Body of pancreas (tissue), 4 donors: Measurements from ENCODE around the gene CST11. TPM values are rescaled to one million over a fixed set of nuclear protein-coding genes. Genes with fewer than 3 reads are reported as not detected.

Experiments used
- ATAC-seq: fragments of 150-250 bp; one replicate; pipeline ENCODE4 v1.9.1; 2016
- DNase-seq, 4 donors: peaks; one replicate each; pipeline ENCODE4 v3.0.0-alpha.2; 2019
- H3K27ac ChIP-seq, 4 donors: fragments of 200-600 bp; sonication (generic); 1 replicate in 3 of 4; 2 replicates in 1 of 4; pipeline versions ENCODE4 v1.5.1 to v1.6.1; 2016 to 2019; ENCODE audit warnings: mild to moderate bottlenecking in 1 of 4, mixed read lengths in 1 of 4, moderate library complexity in 1 of 4
- H3K27me3 ChIP-seq, 2 donors: fragments of 200-600 bp; sonication (generic); one replicate each; pipeline ENCODE4 v1.6.0; 2016; ENCODE audit warnings: mild to moderate bottlenecking in 1 of 2
- H3K36me3 ChIP-seq, 2 donors: fragments of 200-600 bp; sonication (generic); replicated peaks in 1 of 2; 2 replicates each; pipeline ENCODE4 v1.5.1; 2016; ENCODE audit warnings: low read depth in 2 of 2; ENCODE audit not compliant: insufficient read depth in 1 of 2
- H3K4me1 ChIP-seq: fragments of 200-600 bp; sonication (generic); one replicate; pipeline ENCODE4 v1.6.0; 2016
- H3K4me3 ChIP-seq, 2 donors: fragments of 200-600 bp; sonication (generic); 1 replicate in 1 of 2; 2 replicates in 1 of 2; pipeline ENCODE4 v1.5.1; 2016 to 2019
- H3K9me3 ChIP-seq, 3 donors: fragments of 200-600 bp; sonication (generic); 1 replicate in 2 of 3; 2 replicates in 1 of 3; pipeline ENCODE4 v1.5.1; 2016
- POLR2A ChIP-seq, 3 donors: fragments of 450-650 bp; IDR thresholded peaks; one replicate each; pipeline ENCODE4 v1.6.1; 2016; ENCODE audit warnings: antibody characterized with exemption in 3 of 3, mild to moderate bottlenecking in 2 of 3
- WGBS, 2 donors: methylation state at CpG; one replicate each; pipeline ENCODE4 v1.1.5; 2017; 5-methylcytosine and 5-hydroxymethylcytosine counted together
- intact Hi-C: fragments of 100-400 bp; cut with DNase I; formaldehyde crosslinking; loops from one replicate; pipeline ENCODE4 v1.15.1; 2023
- total RNA-seq, 2 donors: library from RNA; depleted of rRNA; stranded (reverse); fragments of >200 nt; gene quantifications; one replicate each; pipeline ENCODE4 v1.1.0, GENCODE V29; 2016
- TF ChIP-seq, protein P1 (sequence below), 7 experiments: fragments of 450-650 bp in 4 of 7; fragments of 200-600 bp in 3 of 7; sonication (generic) in 3 of 7; IDR thresholded peaks; one replicate each; pipeline ENCODE4 v1.5.1; 2016 to 2019; ENCODE audit warnings: antibody characterized with exemption in 7 of 7

The CST11 gene
- total RNA-seq, 2 donors from 2014 or later: not detected

- Histone ChIP-seq H3K27ac (no peak overlapping the region), H3K9me3 (no peaks in the 10 kb centered on the region), H3K4me3 (no peak overlapping the region), H3K36me3 (no peaks in the 10 kb centered on the region), H3K27me3 (no peaks in the 10 kb centered on the region), H3K4me1 (peaks cover 13% of the 10 kb centered on the region)
- ATAC-seq: no peak
- TF ChIP-seq, protein P1, sequence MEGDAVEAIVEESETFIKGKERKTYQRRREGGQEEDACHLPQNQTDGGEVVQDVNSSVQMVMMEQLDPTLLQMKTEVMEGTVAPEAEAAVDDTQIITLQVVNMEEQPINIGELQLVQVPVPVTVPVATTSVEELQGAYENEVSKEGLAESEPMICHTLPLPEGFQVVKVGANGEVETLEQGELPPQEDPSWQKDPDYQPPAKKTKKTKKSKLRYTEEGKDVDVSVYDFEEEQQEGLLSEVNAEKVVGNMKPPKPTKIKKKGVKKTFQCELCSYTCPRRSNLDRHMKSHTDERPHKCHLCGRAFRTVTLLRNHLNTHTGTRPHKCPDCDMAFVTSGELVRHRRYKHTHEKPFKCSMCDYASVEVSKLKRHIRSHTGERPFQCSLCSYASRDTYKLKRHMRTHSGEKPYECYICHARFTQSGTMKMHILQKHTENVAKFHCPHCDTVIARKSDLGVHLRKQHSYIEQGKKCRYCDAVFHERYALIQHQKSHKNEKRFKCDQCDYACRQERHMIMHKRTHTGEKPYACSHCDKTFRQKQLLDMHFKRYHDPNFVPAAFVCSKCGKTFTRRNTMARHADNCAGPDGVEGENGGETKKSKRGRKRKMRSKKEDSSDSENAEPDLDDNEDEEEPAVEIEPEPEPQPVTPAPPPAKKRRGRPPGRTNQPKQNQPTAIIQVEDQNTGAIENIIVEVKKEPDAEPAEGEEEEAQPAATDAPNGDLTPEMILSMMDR (IDR thresholded peaks at IDR 0.05): no peak
- no peak for TF ChIP-seq POLR2A (IDR thresholded peaks at IDR 0.05)
- 71 to 80% methylated on average over 3 of the region's 3 CpGs for WGBS, 2 donors
- intact Hi-C loops: no loop called here
- DNase-seq: no peak
Observed at GRCh38 chr20:23433628-23434027, 19.0 kb downstream of the CST11 start.

DNA sequence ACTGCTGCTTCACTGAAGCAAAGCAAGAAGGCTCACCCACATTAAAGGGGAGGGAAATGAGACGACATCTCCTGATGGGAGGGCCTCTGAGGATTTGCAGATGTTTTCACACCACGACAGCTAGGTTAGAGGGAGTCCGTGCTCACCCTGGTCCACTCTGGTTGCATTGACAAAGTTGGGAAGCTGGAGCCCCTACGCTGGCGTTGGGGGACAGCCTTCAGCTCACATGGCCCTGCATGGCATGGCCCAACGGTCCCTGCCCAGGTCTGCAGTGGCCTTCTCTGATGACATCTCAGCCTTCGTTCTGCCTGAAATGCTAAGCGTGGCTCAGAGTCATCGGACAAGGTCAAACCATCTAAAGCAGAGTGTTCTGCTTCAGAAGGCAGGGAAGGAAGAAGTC, 27.5 kb downstream of the CST11 start:
- Histone ChIP-seq H3K4me3 (no peak overlapping the region), H3K27me3 (no peaks in the 10 kb centered on the region), H3K9me3 (no peaks in the 10 kb centered on the region), H3K27ac (no peak overlapping the region), H3K36me3 (no peaks in the 10 kb centered on the region), H3K4me1 (peaks cover 6% of the 10 kb centered on the region)
- ATAC-seq: no peak
- WGBS, 2 donors: 62 to 71% methylated on average over 4 to 9 of the region's 9 CpGs
- TF ChIP-seq POLR2A (IDR thresholded peaks at IDR 0.05): no peak
- TF ChIP-seq, protein P1 (IDR thresholded peaks at IDR 0.05): no peak
- intact Hi-C loops: no loop called here
- DNase-seq: no peak

DNA sequence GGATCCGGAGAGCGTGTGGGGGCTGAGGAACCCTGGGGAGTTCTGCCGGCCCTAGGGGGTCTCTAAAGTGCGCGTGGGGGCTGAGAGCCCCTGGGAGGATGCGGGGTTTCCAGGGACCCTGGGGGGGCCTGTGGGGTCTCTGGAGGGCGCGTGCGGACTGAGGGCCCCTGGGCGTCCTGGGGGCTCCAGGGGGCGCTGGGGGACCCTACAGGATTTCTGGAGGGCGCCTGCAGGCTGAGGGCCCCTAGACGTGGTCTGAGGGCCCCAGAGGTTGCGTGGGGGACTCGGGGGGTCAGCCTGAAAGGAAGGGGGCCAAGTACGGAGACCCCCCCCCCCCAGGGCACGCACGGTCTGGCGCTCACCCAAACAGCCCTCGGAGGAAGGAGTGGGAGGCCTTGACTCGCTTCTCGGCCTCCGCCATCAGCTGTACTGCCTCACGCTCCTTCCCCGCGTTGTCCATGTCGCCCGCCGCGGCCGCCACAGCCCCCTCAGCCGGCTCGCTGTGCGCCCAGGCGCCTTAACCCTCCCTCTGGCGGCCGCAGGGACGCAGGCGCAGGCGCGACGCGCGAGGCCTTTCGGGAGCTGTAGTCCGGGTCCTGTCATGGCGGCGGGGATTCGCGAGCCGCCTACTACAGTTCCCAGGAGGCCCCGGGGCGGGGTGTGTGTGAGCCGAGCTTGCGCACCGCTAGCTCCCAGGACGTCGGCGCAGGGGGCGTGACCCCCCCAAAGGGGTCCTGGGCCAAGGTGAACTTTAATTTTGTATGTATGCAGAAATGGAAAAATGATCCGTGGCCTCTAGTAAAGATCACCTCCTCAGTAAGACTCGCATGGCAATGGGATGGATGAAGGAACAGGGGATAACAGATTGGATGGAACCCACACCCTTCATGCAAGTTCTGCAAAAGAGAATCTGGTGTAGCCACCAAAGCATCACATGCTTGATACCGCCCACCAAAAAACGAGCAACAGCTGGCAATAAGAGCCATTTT, 31.4 kb downstream of the CST11 start, which contains the start of gene NAPB:
Gene NAPB (minus strand): TSS at position 546 of the 989 bp plus-strand sequence. CDS start 86 bp downstream, at position 460.
- peak within 1 kb of the TSS; percentile 67 to 88 (median 86) for H3K27ac ChIP-seq
- H3K27me3 ChIP-seq: no peaks in the 10 kb centered on the region
- no peaks in the 10 kb centered on the region for H3K9me3 ChIP-seq
- peak; percentile 67 to 82 (median 76) for TF ChIP-seq POLR2A (IDR thresholded peaks at IDR 0.05)
- TF ChIP-seq, protein P1 (IDR thresholded peaks at IDR 0.05): peak; percentile 50 to 92 (median 67)
- intact Hi-C loops: no loop called here
- peak within 1 kb of the TSS; percentile 95 to 96 for H3K4me3 ChIP-seq
- 0 to 1% methylated on average over 15 to 52 of the region's 64 CpGs for WGBS, 2 donors
- ATAC-seq (peak; percentile 99), DNase-seq (peak; percentile 93 to 95 (median 94))
- H3K4me1 ChIP-seq: peaks cover 19% of the 10 kb centered on the region
- no peaks in the 10 kb centered on the region for H3K36me3 ChIP-seq

DNA sequence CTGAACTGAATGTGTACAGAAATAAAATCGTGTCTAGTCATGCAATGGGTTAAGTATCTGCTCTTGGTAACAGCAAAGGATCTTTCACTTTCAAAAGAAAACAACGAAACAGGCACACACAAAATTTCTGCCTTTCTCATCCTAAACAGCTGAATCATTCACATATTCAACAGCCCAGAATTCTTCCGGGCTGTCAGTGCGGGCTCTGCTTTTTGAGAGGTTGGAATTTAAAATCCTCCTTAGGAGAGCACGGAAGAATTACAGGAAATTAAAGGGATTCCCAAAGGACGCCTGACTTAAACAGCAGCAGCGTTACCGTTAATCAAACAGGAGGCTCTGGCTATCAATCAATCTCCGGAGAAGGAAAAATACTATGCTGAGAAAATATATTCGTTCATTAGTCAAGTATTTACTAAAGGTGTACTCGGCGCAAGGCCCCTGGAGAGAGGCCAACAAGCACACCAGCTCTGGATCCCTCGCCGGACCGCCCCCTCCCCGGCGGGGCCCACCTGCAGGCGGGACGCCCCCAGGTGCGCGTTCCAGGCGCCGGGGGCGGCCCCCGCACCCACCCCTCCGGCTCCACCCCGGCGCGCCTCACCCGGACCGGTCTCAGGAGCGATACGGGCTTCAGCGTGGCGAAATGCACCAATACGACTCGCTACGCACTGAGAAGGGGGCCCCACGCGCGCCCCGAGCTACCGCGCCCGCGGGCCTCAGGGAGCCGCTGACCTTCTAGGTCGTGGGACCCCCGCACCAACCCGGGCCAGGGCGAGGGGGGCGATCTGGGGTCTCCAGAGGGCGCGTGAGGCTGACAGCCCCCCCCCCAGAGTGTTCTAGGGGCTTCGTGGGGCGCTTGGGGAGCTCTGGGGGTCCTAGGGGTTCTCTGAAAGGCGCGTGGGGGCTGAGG, 32.4 kb downstream of the CST11 start:
- TF ChIP-seq POLR2A (IDR thresholded peaks at IDR 0.05): peak in 1 of 3 donors; percentile 10
- TF ChIP-seq, protein P1 (IDR thresholded peaks at IDR 0.05): no peak

More for the DNA sequence above, 32.4 kb downstream of the CST11 start:
- ATAC-seq (peak; percentile 57), DNase-seq (peak; percentile 65 to 84 (median 76))
- H3K9me3 ChIP-seq: no peaks in the 10 kb centered on the region
- whole genome bisulfite sequencing, 2 donors: 2 to 6% methylated on average over 15 to 55 of the region's 58 CpGs
- no peaks in the 10 kb centered on the region for H3K36me3 ChIP-seq
- H3K27ac ChIP-seq: peak overlapping the region; percentile 67 to 88 (median 86)
- H3K4me1 ChIP-seq: peaks cover 23% of the 10 kb centered on the region
- H3K4me3 ChIP-seq: peak overlapping the region; percentile 95 to 96
- intact Hi-C loops: loop anchor here (10.0 kb wide), 1 partner anchor 75 kb away; no protein-coding TSS in a partner anchor
- no peaks in the 10 kb centered on the region for H3K27me3 ChIP-seq
